ENCODE results near the gene ABCA8. TPM values are rescaled to one million over a fixed set of nuclear protein-coding genes. Genes with fewer than 3 reads are reported as not detected.
A peak's percentile ranks its signal among the peaks of the same experiment; 100 is the strongest.

Gene ABCA8
- polyA plus RNA-seq, 3 donors, result not detected

GRCh38 chr17:68943123-68943811 is 11.9 kb downstream of the ABCA8 start:
- TF ChIP-seq CTCF (IDR thresholded peaks at IDR 0.05), result no peak
- no peak overlapping the region for H3K27ac ChIP-seq (ENCODE audit: low read depth in 1 of 2, low read length in 2 of 2)
- H3K4me3 ChIP-seq (replicated peaks in 1 of 3; ENCODE audit: low read depth in 2 of 3, low read length in 3 of 3), result no peak overlapping the region
- DNase-seq, result no peak
- H3K9me3 ChIP-seq (replicated peaks in 1 of 2; ENCODE audit: control insufficient read depth in 1 of 2, insufficient read depth in 1 of 2, low read length in 2 of 2), result no peaks in the 10 kb centered on the region
- Mint-ChIP-seq H3K36me3 (no peaks in the 10 kb centered on the region), H3K27me3 (ENCODE audit: low read depth in 3 of 3) (peaks cover 0 to 1% (median 0%) of the 10 kb centered on the region in 3 donors), H3K27ac (no peak overlapping the region), H3K4me3 (no peak overlapping the region), H3K4me1 (peaks cover 11% of the 10 kb centered on the region), H3K9me3 (peaks cover 0 to 11% (median 4%) of the 10 kb centered on the region in 7 donors)
- intact Hi-C loops (cut with micrococcal nuclease), result no loop called here
- H3K27me3 ChIP-seq (ENCODE audit: control insufficient read depth in 2 of 2, insufficient read depth in 2 of 2, low read length in 2 of 2), result no peaks in the 10 kb centered on the region
- H3K79me2 ChIP-seq (ENCODE audit: insufficient read depth, low read length), result no peaks in the 10 kb centered on the region
- H2AFZ ChIP-seq (ENCODE audit: insufficient read depth, low read depth, low read length, poor library complexity, severe bottlenecking), result no peak overlapping the region
- H3K36me3 ChIP-seq (replicated peaks in 1 of 2; ENCODE audit: control insufficient read depth in 1 of 2, insufficient read depth in 2 of 2, low read length in 2 of 2), result no peaks in the 10 kb centered on the region
- no CpG with 5 or more reads among the region's 4 CpGs for WGBS (ENCODE audit: insufficient coverage)
- H3K4me1 ChIP-seq (ENCODE audit: control insufficient read depth in 1 of 2, insufficient read depth in 2 of 2, low read length in 2 of 2), result peaks cover 4 to 7% of the 10 kb centered on the region in 2 donors
- no peak overlapping the region for H3K9ac ChIP-seq (ENCODE audit: insufficient read depth, low read length, poor library complexity, severe bottlenecking)
- H4K20me1 ChIP-seq (ENCODE audit: insufficient read depth, low read length), result no peaks in the 10 kb centered on the region
- no peak overlapping the region for H3K4me2 ChIP-seq (replicated peaks; ENCODE audit: extremely low read depth, low read length, poor library complexity, severe bottlenecking)

DNA sequence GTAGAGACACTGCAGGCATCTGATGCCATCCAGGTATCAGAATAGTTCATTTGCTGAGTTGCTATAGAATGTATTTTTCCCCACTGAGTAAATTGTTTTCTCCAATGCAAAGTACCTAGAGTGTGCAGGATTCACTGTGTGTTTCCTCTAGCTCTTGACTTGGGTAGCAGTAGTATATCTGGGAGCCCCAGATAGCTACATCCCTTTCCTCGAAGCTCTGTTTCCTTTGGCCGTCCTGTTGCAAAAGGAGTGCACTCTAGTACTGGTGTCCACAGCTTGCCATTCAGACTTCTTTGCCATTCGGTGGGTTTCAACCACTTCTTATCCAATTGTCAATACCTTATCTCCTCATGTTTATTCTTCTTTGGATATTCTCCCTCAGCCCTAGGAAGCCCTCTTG is 12.8 kb downstream of the ABCA8 start:
- H3K4me1 ChIP-seq (ENCODE audit: control insufficient read depth in 1 of 2, insufficient read depth in 2 of 2, low read length in 2 of 2), result peaks cover 4 to 7% of the 10 kb centered on the region in 2 donors
- intact Hi-C loops (cut with micrococcal nuclease), result no loop called here
- no peaks in the 10 kb centered on the region for H3K36me3 Mint-ChIP-seq
- no peak overlapping the region for H3K4me2 ChIP-seq (replicated peaks; ENCODE audit: extremely low read depth, low read length, poor library complexity, severe bottlenecking)
- H3K9me3 Mint-ChIP-seq, result peaks cover 0 to 8% (median 2%) of the 10 kb centered on the region in 7 donors
- 55% methylated on average over 3 of the region's 3 CpGs for WGBS (ENCODE audit: insufficient coverage)
- peak overlapping the region; percentile 30 for H2AFZ ChIP-seq (ENCODE audit: insufficient read depth, low read depth, low read length, poor library complexity, severe bottlenecking)
- H3K4me3 Mint-ChIP-seq, result no peak overlapping the region
- no peaks in the 10 kb centered on the region for H4K20me1 ChIP-seq (ENCODE audit: insufficient read depth, low read length)
- no peak for TF ChIP-seq CTCF (IDR thresholded peaks at IDR 0.05)
- H3K79me2 ChIP-seq (ENCODE audit: insufficient read depth, low read length), result no peaks in the 10 kb centered on the region
- no peak for DNase-seq
- H3K9ac ChIP-seq (ENCODE audit: insufficient read depth, low read length, poor library complexity, severe bottlenecking), result no peak overlapping the region
- H3K27me3 ChIP-seq (ENCODE audit: control insufficient read depth in 2 of 2, insufficient read depth in 2 of 2, low read length in 2 of 2), result no peaks in the 10 kb centered on the region
- peaks cover 11% of the 10 kb centered on the region for H3K4me1 Mint-ChIP-seq
- no peaks in the 10 kb centered on the region for H3K9me3 ChIP-seq (replicated peaks in 1 of 2; ENCODE audit: control insufficient read depth in 1 of 2, insufficient read depth in 1 of 2, low read length in 2 of 2)
- H3K27ac Mint-ChIP-seq, result no peak overlapping the region
- H3K36me3 ChIP-seq (replicated peaks in 1 of 2; ENCODE audit: control insufficient read depth in 1 of 2, insufficient read depth in 2 of 2, low read length in 2 of 2), result no peaks in the 10 kb centered on the region
- H3K27me3 Mint-ChIP-seq (ENCODE audit: low read depth in 3 of 3), result peaks cover 0 to 1% (median 0%) of the 10 kb centered on the region in 3 donors
- no peak overlapping the region for H3K27ac ChIP-seq (ENCODE audit: low read depth in 1 of 2, low read length in 2 of 2)
- no peak overlapping the region for H3K4me3 ChIP-seq (replicated peaks in 1 of 3; ENCODE audit: low read depth in 2 of 3, low read length in 3 of 3)
